Adrenal gland (tissue), 12 donors: ENCODE results near the gene PHTF1. TPM values are rescaled to one million over a fixed set of nuclear protein-coding genes. Genes with fewer than 3 reads are reported as not detected.

Experiments used
- DNase-seq, 7 donors: peaks; one replicate each; pipeline ENCODE4 v3.0.0-alpha.2; 2019 to 2020
- H3K27ac ChIP-seq, 5 donors: fragments of 200-600 bp; sonication (generic) in 4 of 5; 1 replicate in 3 of 5; 2 replicates in 2 of 5; pipeline versions ENCODE4 v1.5.1 to v1.8.0; 2016 to 2020; ENCODE audit warnings: mild to moderate bottlenecking in 1 of 5
- H3K27me3 ChIP-seq: fragments of 200-600 bp; 2 replicates; pipeline ENCODE4 v1.8.0; 2021
- H3K36me3 ChIP-seq, 2 donors: fragments of 200-600 bp; replicated peaks in 1 of 2; 1 replicate in 1 of 2; 2 replicates in 1 of 2; pipeline versions ENCODE4 v1.5.1 to v1.8.0; 2018 to 2022
- H3K4me1 ChIP-seq, 2 donors: fragments of 200-600 bp; replicated peaks in 1 of 2; 1 replicate in 1 of 2; 2 replicates in 1 of 2; pipeline versions ENCODE4 v1.5.1 to v1.8.0; 2018 to 2021
- H3K4me3 ChIP-seq, 4 donors: fragments of 200-600 bp; sonication (generic) in 3 of 4; one replicate each; pipeline ENCODE4 v1.5.1; 2016 to 2018
- H3K9me3 ChIP-seq, 3 donors: fragments of 200-600 bp; sonication (generic) in 1 of 3; replicated peaks in 1 of 3; 1 replicate in 2 of 3; 2 replicates in 1 of 3; pipeline versions ENCODE4 v1.5.1 to v1.8.0; 2016 to 2021
- POLR2A ChIP-seq, 2 donors: fragments of 450-650 bp; IDR thresholded peaks; one replicate each; pipeline ENCODE4 v1.6.1; 2017; ENCODE audit warnings: antibody characterized with exemption in 2 of 2, mild to moderate bottlenecking in 2 of 2, moderate library complexity in 1 of 2
- WGBS, 4 donors: extraction: QIAGEN DNeasy Blood & Tissue Kit in 2 of 4; methylation state at CpG; one replicate each; pipeline versions ENCODE4 v1.1.5 to v1.1.7; 2013 to 2017; 5-methylcytosine and 5-hydroxymethylcytosine counted together
- intact Hi-C, 2 donors: fragments of 100-400 bp; cut with DNase I; formaldehyde crosslinking; loops; one replicate each; pipeline versions ENCODE4 v1.14.1 to v1.15.0; 2022 to 2023
- polyA plus RNA-seq, 3 donors: library from polyadenylated mRNA; stranded (reverse); fragments of 200-250 nt in 2 of 3; fragments of 350-450 nt in 1 of 3; fragmentation: Illumina TruSeq in 1 of 3; extraction: RNeasy Lipid Tissue Mini Kit (QIAGEN cat#74804) in 1 of 3; gene quantifications; one replicate each; pipeline ENCODE4 v1.2.3, GENCODE V29; 2013 to 2014
- total RNA-seq, 9 donors: library from RNA; depleted of rRNA in 4 of 9; stranded (reverse); fragments of >200 nt in 4 of 9; fragments of 120-200 nt in 1 of 9; fragmentation: NEBNext Ultra II Directional in 1 of 9; extraction: Animal tissue kit (Norgen Biotek cat#: 25700) in 1 of 9; gene quantifications; one replicate each; pipeline versions ENCODE4 v1.1.0 to v1.2.4, GENCODE V29; 2013 to 2023
- TF ChIP-seq, protein P1 (sequence below), 6 experiments: fragments of 450-650 bp in 4 of 6; fragments of 200-600 bp in 2 of 6; sonication (generic) in 1 of 6; IDR thresholded peaks; 1 replicate in 5 of 6; 2 replicates in 1 of 6; pipeline versions ENCODE4 v1.5.1 to v1.8.0; 2016 to 2021; ENCODE audit warnings: antibody characterized with exemption in 6 of 6, mild to moderate bottlenecking in 2 of 6, moderate library complexity in 1 of 6
- donor health status: healthy with polysubstance abuse.
- donor health status: Bipolar disorder and iron deficiency.
- donor health status: DM: yes; HTN: yes; CAD: no.
- donor health status: DM: no; HTN: no; CAD: no.
- donor health status: DM: no; HTN: no; CAD: no.
- donor health status: DM: yes; HTN: yes; CAD: no.

The PHTF1 gene
- total and polyA plus RNA-seq, 12 donors: 9.7 to 37.9 (median 20.2) TPM

DNA sequence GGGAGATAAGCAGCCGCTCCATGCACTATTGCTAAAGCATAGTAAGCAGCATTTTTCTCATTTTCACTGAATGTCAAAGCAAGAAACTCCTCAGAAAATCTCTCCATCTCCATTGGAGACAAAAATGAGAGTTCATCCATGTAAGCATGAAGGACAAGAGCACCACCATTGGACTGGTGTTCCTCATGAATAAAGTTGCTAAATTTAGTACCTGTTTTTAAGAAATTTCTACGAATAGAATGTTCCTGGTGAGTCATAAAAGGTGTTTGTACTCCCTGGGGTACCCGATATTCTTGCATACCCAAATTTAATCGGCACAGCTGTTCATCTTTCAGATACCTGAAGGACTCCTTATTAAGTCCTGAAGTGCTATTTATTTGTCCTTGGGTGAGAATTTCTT is 38.2 kb upstream of the PHTF1 start:
- H3K4me3 ChIP-seq: no peak overlapping the region
- H3K4me1 ChIP-seq: peaks cover 15 to 31% of the 10 kb centered on the region in 2 donors
- no peaks in the 10 kb centered on the region for H3K27me3 ChIP-seq
- no peaks in the 10 kb centered on the region for H3K9me3 ChIP-seq
- TF ChIP-seq POLR2A (IDR thresholded peaks at IDR 0.05): no peak
- TF ChIP-seq, protein P1, sequence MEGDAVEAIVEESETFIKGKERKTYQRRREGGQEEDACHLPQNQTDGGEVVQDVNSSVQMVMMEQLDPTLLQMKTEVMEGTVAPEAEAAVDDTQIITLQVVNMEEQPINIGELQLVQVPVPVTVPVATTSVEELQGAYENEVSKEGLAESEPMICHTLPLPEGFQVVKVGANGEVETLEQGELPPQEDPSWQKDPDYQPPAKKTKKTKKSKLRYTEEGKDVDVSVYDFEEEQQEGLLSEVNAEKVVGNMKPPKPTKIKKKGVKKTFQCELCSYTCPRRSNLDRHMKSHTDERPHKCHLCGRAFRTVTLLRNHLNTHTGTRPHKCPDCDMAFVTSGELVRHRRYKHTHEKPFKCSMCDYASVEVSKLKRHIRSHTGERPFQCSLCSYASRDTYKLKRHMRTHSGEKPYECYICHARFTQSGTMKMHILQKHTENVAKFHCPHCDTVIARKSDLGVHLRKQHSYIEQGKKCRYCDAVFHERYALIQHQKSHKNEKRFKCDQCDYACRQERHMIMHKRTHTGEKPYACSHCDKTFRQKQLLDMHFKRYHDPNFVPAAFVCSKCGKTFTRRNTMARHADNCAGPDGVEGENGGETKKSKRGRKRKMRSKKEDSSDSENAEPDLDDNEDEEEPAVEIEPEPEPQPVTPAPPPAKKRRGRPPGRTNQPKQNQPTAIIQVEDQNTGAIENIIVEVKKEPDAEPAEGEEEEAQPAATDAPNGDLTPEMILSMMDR (IDR thresholded peaks at IDR 0.05): no peak
- WGBS, 4 donors: 82 to 97% (median 89%) methylated on average over 4 of the region's 4 CpGs
- peaks cover 0 to 21% of the 10 kb centered on the region in 2 donors for H3K36me3 ChIP-seq
- no peak overlapping the region for H3K27ac ChIP-seq
- DNase-seq: no peak
- intact Hi-C loops: no loop called here

DNA sequence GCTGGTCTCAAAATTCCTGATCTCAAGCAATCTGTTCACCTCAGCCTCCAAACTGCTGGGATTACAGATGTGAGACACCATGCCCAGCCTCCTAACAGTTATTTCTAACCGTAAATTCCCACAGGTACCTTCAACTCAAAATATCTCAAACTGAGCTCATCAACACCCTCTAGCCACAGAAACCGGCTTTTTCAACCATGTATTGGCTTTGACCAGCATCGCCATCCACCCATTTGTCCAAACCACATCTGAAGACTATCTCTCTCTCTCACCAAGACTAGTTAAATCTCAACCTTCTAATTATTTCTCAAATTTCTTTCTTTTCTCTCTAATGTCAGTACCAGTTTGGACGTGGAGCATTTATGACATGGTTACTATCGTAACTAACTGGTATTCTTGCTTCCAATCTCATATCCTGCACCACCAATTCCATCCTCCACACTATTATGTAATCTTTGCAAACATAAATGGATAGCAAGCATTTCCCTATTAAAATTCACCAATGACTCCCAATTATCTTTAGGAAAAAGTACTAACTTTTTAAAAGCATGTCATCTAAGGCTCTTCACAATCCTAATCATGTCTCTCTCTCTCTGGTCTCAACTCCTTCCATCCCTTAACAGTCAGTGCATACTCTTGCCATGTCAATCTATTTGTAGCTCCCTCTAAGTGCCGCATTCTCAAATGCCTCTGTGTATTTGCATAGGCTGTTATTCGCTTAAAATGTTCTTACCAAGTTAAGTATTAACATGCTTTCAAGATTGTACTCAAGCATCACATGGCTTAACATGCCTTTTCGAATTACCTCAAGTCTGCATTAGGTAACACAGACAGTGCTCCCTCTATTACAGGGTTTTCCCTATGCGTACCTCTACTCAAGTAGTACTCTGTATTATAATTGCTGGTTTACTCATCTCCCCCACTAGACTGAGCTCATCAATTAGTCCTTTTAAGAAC is 34.9 kb upstream of the PHTF1 start:
- Histone ChIP-seq H3K4me1 (peaks cover 13% of the 10 kb centered on the region in 2 donors), H3K27me3 (no peaks in the 10 kb centered on the region), H3K36me3 (peaks cover 0 to 21% of the 10 kb centered on the region in 2 donors), H3K9me3 (no peaks in the 10 kb centered on the region), H3K27ac (no peak overlapping the region), H3K4me3 (no peak overlapping the region)
- WGBS, 4 donors: 96 to 98% (median 97%) methylated on average over 9 of the region's 9 CpGs
- intact Hi-C loops: no loop called here
- no peak for DNase-seq
- TF ChIP-seq, protein P1 (IDR thresholded peaks at IDR 0.05): no peak
- TF ChIP-seq POLR2A (IDR thresholded peaks at IDR 0.05): no peak

GRCh38 chr1:113792986-113793385 is 33.7 kb upstream of the PHTF1 start:
- TF ChIP-seq POLR2A (IDR thresholded peaks at IDR 0.05): no peak
- TF ChIP-seq, protein P1 (IDR thresholded peaks at IDR 0.05): no peak
- H3K9me3 ChIP-seq: no peaks in the 10 kb centered on the region
- no peak overlapping the region for H3K27ac ChIP-seq
- H3K27me3 ChIP-seq: no peaks in the 10 kb centered on the region
- intact Hi-C loops: no loop called here
- 66 to 88% (median 70%) methylated on average over 1 of the region's 1 CpG for WGBS, 4 donors
- H3K4me1 ChIP-seq: peaks cover 13 to 16% of the 10 kb centered on the region in 2 donors
- H3K36me3 ChIP-seq: peaks cover 0 to 21% of the 10 kb centered on the region in 2 donors
- DNase-seq: no peak
- no peak overlapping the region for H3K4me3 ChIP-seq

DNA sequence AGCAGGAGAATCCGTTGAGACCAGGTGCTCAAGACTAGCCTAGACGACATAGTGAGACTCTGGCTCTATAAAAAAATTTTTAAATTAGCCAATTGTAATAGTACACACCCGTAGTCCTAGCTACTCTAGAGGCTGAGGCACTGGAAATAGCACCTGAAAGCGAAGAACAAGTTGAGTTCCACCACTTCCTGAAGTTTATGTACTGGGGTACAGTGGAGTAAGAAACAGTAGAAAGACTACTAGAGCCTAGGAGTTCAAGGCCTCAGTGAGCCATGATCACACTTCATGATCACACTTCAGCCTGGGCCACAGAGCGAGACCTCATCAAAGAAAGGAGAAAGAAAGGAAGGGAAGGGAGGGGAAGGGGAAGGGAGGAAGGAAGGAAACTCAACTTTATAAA is 33.2 kb upstream of the PHTF1 start:
- WGBS, 4 donors: 88 to 97% (median 92%) methylated on average over 5 of the region's 5 CpGs
- intact Hi-C loops: no loop called here
- Histone ChIP-seq H3K9me3 (no peaks in the 10 kb centered on the region), H3K4me1 (peaks cover 13 to 16% of the 10 kb centered on the region in 2 donors), H3K4me3 (no peak overlapping the region), H3K27me3 (no peaks in the 10 kb centered on the region), H3K27ac (no peak overlapping the region), H3K36me3 (peaks cover 0 to 18% of the 10 kb centered on the region in 2 donors)
- DNase-seq: no peak
- no peak for TF ChIP-seq POLR2A (IDR thresholded peaks at IDR 0.05)
- TF ChIP-seq, protein P1 (IDR thresholded peaks at IDR 0.05): no peak
